ENCODE results near the gene KIF1B. TPM values are rescaled to one million over a fixed set of nuclear protein-coding genes. Genes with fewer than 3 reads are reported as not detected.

Gene KIF1B
- total and polyA plus RNA-seq, 10 of the 15 experiments (the other 5 are each of a cell fraction or from before 2014, with no cell fraction given): 2.1 to 16.5 (median 8.7) TPM

DNA sequence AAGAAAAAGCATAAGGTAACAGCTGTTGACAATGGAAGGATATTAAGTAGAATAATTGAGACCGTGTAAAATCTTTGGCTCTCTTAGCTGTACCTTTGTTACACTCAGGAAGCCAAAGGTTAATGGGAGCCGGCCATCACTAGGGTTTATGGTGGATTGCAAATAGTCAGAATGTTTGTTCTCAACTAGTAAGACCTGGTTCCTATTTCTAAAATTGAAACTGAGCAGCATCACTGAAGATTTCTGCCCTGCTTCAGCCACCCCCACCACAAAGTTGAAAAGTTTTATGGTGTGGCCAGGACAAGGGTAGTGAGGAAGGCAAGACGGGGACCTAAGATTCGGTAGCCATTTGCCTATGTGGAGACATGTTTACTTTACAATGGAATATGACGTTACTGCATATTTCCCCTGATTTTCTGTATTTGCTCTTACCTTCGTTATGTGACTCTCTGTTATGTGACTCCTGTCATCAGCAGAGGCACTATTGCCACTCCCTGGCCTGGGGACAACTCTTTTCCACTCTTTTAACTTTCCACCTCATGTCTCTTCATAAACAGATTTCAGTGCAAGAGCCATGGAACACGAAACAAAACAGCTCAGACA is 41.4 kb upstream of the KIF1B start (continued):
- TF ChIP-seq, protein P1, sequence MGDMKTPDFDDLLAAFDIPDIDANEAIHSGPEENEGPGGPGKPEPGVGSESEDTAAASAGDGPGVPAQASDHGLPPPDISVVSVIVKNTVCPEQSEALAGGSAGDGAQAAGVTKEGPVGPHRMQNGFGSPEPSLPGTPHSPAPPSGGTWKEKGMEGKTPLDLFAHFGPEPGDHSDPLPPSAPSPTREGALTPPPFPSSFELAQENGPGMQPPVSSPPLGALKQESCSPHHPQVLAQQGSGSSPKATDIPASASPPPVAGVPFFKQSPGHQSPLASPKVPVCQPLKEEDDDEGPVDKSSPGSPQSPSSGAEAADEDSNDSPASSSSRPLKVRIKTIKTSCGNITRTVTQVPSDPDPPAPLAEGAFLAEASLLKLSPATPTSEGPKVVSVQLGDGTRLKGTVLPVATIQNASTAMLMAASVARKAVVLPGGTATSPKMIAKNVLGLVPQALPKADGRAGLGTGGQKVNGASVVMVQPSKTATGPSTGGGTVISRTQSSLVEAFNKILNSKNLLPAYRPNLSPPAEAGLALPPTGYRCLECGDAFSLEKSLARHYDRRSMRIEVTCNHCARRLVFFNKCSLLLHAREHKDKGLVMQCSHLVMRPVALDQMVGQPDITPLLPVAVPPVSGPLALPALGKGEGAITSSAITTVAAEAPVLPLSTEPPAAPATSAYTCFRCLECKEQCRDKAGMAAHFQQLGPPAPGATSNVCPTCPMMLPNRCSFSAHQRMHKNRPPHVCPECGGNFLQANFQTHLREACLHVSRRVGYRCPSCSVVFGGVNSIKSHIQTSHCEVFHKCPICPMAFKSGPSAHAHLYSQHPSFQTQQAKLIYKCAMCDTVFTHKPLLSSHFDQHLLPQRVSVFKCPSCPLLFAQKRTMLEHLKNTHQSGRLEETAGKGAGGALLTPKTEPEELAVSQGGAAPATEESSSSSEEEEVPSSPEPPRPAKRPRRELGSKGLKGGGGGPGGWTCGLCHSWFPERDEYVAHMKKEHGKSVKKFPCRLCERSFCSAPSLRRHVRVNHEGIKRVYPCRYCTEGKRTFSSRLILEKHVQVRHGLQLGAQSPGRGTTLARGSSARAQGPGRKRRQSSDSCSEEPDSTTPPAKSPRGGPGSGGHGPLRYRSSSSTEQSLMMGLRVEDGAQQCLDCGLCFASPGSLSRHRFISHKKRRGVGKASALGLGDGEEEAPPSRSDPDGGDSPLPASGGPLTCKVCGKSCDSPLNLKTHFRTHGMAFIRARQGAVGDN (IDR thresholded peaks at IDR 0.05): 0 out of 2 replicates have a peak, but pooled peaks have one; percentile 19
- TF ChIP-seq RBBP5 (conservative IDR thresholded peaks at IDR 0.05) (no peak), MEF2B (IDR thresholded peaks at IDR 0.05; ENCODE audit: partially characterized antibody, poor library complexity, severe bottlenecking) (no peak), SUPT20H (IDR thresholded peaks at IDR 0.05; ENCODE audit: borderline replicate concordance, control insufficient read depth, low read depth, low read length) (no peak)
- TF ChIP-seq, protein P2, sequence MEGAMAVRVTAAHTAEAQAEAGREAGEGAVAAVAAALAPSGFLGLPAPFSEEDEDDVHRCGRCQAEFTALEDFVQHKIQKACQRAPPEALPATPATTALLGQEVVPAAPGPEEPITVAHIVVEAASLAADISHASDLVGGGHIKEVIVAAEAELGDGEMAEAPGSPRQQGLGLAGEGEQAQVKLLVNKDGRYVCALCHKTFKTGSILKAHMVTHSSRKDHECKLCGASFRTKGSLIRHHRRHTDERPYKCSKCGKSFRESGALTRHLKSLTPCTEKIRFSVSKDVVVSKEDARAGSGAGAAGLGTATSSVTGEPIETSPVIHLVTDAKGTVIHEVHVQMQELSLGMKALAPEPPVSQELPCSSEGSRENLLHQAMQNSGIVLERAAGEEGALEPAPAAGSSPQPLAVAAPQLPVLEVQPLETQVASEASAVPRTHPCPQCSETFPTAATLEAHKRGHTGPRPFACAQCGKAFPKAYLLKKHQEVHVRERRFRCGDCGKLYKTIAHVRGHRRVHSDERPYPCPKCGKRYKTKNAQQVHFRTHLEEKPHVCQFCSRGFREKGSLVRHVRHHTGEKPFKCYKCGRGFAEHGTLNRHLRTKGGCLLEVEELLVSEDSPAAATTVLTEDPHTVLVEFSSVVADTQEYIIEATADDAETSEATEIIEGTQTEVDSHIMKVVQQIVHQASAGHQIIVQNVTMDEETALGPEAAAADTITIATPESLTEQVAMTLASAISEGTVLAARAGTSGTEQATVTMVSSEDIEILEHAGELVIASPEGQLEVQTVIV (IDR thresholded peaks at IDR 0.05; ENCODE audit: borderline replicate concordance, partially characterized antibody): no peak
